Measurements from ENCODE around the gene OR2V1. TPM values are rescaled to one million over a fixed set of nuclear protein-coding genes. Genes with fewer than 3 reads are reported as not detected.
"Not testable (repeated sequence)": the region's sequence is repeated elsewhere in the genome, so short reads cannot be mapped to it uniquely, and the experiment has no call there.

The OR2V1 gene, protein sequence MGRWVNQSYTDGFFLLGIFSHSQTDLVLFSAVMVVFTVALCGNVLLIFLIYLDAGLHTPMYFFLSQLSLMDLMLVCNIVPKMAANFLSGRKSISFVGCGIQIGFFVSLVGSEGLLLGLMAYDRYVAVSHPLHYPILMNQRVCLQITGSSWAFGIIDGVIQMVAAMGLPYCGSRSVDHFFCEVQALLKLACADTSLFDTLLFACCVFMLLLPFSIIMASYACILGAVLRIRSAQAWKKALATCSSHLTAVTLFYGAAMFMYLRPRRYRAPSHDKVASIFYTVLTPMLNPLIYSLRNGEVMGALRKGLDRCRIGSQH
- total RNA-seq, result 0.05 TPM
- polyA plus RNA-seq, result 0.02 TPM
- long read RNA-seq, donor 1, result 0 reads
- long read RNA-seq, donor 2, result 0 reads
- long read RNA-seq, donor 3, result 0 reads
- long read RNA-seq, donor 4, result 0 reads
- long read RNA-seq, donor 5, result 0 reads
- long read RNA-seq, donor 6, result 0 reads
- long read RNA-seq, donor 7, result 0 reads
- long read RNA-seq, donor 8, result 0 reads
- long read RNA-seq, donor 9, result 0 reads
- long read RNA-seq, donor 10, result 0 reads

DNA sequence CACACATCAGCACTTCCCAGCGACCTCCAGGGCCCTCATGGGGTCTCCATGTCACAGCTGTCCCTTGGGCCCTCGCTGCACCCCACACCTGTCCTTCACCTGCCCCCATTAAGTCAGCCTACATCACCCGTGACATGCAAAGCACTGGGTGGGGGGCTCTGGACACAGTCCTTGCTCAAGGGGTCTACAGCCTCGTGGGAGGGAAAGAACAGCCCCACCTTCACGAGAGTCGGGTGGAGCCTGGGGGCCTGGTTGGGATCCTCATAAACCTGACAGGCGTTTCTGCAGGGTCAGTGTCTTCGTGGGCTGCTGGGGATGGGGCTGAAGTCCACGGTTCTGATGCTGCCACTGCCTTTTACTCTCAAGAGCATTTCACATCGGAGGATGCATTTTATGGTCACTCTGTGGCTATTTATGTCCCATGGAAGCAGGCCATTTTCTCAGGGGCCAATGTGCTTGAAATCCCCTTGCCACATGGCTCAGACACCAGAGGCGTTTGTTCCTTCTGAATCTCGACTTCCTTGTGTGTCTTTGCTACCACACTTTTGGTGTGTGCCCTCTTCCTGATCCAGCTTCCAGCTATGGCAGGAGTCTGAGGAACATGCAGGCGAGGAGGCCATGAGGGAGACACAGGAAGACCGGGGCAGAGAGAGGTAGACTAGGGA is at the start of gene OR2V1:
Gene OR2V1 (minus strand): TSS at position 338 of the 665 bp plus-strand sequence. CDS start 5,865 bp downstream, outside the sequence.
- Histone ChIP-seq H3K27ac (ENCODE audit: low read depth in 1 of 2, low read length in 1 of 2) (no peak within 1 kb of the TSS), H3K27me3 (ENCODE audit: control insufficient read depth in 2 of 2, insufficient read depth in 1 of 2, low read length in 1 of 2) (peaks cover 0 to 7% of the 10 kb centered on the region in 2 donors), H3K36me3 (ENCODE audit: control insufficient read depth in 2 of 2, insufficient read depth in 2 of 2, low read length in 1 of 2) (no peaks in the 10 kb centered on the region), H3K4me1 (ENCODE audit: control insufficient read depth in 2 of 2, insufficient read depth in 2 of 2, low read length in 2 of 2) (no peaks in the 10 kb centered on the region), H3K9me3 (ENCODE audit: control insufficient read depth in 2 of 2, insufficient read depth in 1 of 2, low read length in 1 of 2) (no peaks in the 10 kb centered on the region), H3K4me3 (ENCODE audit: low read length in 2 of 2) (no peak within 1 kb of the TSS)
- WGBS, result 81% methylated on average over 14 of the region's 14 CpGs
- DNase-seq (ENCODE audit: low read depth in 6 of 9, low spot score in 9 of 9), result no peak

DNA sequence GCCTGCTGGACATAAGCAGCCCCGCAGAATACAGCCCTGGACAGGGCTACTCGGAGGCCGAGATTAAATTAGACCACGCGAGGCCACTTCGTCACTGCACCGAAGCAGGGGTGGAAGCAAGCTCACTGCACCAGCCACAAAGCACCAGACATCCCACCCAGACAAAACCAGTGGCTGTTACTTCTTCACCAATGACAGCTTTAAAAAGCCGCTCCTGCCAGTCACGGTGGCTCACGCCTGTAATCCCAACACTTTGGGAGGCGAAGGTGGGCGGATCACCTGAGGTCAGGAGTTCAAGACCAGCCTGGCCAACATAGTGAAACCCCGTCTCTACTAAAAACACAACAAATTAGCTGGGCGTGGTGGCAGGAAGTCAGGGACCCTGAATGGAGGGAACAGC is 46.6 kb upstream of the OR2V1 start:
- H3K36me3 ChIP-seq (ENCODE audit: control insufficient read depth in 2 of 2, insufficient read depth in 2 of 2, low read length in 1 of 2); H3K27ac ChIP-seq (ENCODE audit: low read depth in 1 of 2, low read length in 1 of 2); H3K4me3 ChIP-seq (ENCODE audit: low read length in 2 of 2); H3K9me3 ChIP-seq (ENCODE audit: control insufficient read depth in 2 of 2, insufficient read depth in 1 of 2, low read length in 1 of 2); DNase-seq (ENCODE audit: low read depth in 6 of 9, low spot score in 9 of 9): not testable (repeated sequence)
- Histone ChIP-seq H3K4me1 (ENCODE audit: control insufficient read depth in 2 of 2, insufficient read depth in 2 of 2, low read length in 2 of 2) (peaks cover 0 to 12% of the 10 kb centered on the region in 2 donors), H3K27me3 (ENCODE audit: control insufficient read depth in 2 of 2, insufficient read depth in 1 of 2, low read length in 1 of 2) (peaks cover 24 to 74% of the 10 kb centered on the region in 2 donors)
- WGBS, result 78% methylated on average over 14 of the region's 14 CpGs

DNA sequence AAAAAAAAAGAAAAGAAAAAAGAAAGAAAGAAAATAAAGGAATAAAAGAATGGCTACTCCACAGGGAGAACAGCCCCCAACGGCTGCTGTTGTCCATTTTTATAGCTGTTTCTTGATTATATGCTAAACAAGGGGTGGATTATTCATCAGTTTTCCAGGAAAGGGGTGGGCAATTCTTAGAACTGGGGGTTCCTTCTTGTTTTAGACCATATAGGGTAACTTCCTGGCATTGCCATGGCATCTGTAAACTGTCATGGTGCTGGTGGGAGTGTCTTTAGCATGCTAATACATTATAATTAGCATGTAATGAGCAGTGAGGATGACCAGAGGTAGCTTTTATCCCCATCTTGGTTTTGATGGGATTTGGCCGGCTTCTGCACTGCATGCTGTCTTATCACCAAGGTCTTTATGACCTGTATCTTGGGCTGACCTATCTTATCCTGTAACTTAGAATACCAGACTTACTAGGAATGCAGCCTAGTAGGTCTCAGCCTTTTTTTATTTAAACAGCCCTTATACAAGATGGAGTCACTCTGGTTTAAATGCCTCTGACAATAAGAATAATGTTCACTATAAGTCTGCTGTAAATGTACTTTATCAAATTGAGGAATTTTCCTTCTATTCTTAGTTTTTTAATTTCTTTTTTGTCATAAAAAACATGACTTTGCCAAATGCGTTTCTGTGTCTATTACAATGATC is 45.4 kb upstream of the OR2V1 start:
- 78% methylated on average over 3 of the region's 3 CpGs for WGBS
- peaks cover 0 to 4% of the 10 kb centered on the region in 2 donors for H3K4me1 ChIP-seq (ENCODE audit: control insufficient read depth in 2 of 2, insufficient read depth in 2 of 2, low read length in 2 of 2)

DNA sequence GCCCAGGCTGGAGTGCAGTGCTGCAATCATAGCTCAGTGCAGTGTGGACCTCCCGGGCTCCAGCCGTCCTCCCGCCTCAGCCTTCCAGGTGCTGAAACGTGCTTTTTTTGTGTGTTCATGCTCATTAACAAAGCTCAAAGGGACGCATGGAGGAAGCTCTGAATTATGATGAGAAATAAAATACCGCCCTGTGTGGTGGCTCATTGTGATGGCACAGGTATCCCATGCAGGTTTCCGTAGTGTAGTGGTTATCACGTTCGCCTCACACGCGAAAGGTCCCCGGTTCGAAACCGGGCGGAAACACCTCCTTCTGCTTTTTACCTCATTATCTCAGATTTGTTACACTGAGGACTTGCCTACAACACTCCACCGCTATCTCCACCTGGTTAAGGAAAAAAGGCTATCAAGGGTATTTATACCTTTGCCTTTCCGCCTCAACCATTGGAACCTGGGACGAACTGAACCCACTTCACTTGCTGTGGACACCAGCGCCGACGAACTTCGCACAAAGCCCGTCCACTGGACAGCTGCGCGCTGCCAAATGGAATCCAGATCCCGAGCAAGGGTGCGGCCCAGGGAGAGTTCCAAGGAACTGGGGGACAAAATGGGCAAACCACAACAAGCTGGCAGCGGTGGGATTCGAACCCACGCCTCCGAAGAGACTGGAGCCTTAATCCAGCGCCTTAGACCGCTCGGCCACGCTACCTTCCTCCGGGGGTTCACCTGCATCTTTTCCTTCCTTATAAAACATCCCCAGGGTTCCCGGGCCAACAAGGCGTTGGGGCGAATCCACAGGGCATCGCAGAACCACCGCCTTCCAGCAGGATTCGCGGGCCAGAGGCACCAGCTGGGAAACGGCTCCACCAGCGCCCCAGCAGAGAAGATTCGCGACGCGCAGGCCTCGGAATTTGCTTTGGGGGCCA is 42.7 kb upstream of the OR2V1 start:
- WGBS, result 10% methylated on average over 50 of the region's 50 CpGs
- Histone ChIP-seq H3K4me1 (ENCODE audit: control insufficient read depth in 2 of 2, insufficient read depth in 2 of 2, low read length in 2 of 2) (peaks cover 0 to 10% of the 10 kb centered on the region in 2 donors), H3K27ac (ENCODE audit: low read depth in 1 of 2, low read length in 1 of 2) (no peak overlapping the region), H3K9me3 (ENCODE audit: control insufficient read depth in 2 of 2, insufficient read depth in 1 of 2, low read length in 1 of 2) (peaks cover 0 to 8% of the 10 kb centered on the region in 2 donors), H3K27me3 (ENCODE audit: control insufficient read depth in 2 of 2, insufficient read depth in 1 of 2, low read length in 1 of 2) (peaks cover 44 to 86% of the 10 kb centered on the region in 2 donors), H3K36me3 (ENCODE audit: control insufficient read depth in 2 of 2, insufficient read depth in 2 of 2, low read length in 1 of 2) (no peaks in the 10 kb centered on the region), H3K4me3 (ENCODE audit: low read length in 2 of 2) (no peak overlapping the region)
- peak in 2 of 9 donors; percentile 36 to 57 for DNase-seq (ENCODE audit: low read depth in 6 of 9, low spot score in 9 of 9)

More for the DNA sequence above, 45.4 kb upstream of the OR2V1 start:
- no peak for DNase-seq (ENCODE audit: low read depth in 6 of 9, low spot score in 9 of 9)
- peaks cover 0 to 8% of the 10 kb centered on the region in 2 donors for H3K9me3 ChIP-seq (ENCODE audit: control insufficient read depth in 2 of 2, insufficient read depth in 1 of 2, low read length in 1 of 2)
- peaks cover 27 to 74% of the 10 kb centered on the region in 2 donors for H3K27me3 ChIP-seq (ENCODE audit: control insufficient read depth in 2 of 2, insufficient read depth in 1 of 2, low read length in 1 of 2)
- no peaks in the 10 kb centered on the region for H3K36me3 ChIP-seq (ENCODE audit: control insufficient read depth in 2 of 2, insufficient read depth in 2 of 2, low read length in 1 of 2)
- no peak overlapping the region for H3K27ac ChIP-seq (ENCODE audit: low read depth in 1 of 2, low read length in 1 of 2)
- no peak overlapping the region for H3K4me3 ChIP-seq (ENCODE audit: low read length in 2 of 2)

DNA sequence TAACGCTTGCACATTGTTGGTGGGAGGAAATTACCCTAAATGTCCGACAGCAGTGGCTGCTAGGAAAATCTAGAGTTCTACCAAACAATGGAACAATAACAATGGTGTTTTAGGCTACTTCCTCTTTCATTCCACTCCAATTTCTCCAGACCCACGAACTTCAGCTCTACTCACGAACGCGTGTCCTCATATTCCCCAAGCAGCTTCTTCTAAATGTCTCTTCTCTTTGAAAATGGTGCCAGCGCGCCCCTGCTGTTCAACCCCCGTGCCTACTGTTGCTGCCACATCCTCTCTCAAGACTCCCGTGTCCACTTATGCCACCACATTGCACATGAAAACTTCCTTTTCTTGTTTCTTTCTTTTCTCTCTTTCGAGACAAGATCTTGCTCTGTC is 42.1 kb upstream of the OR2V1 start:
- 4% methylated on average over 11 of the region's 11 CpGs for WGBS
- DNase-seq (ENCODE audit: low read depth in 6 of 9, low spot score in 9 of 9), result peak in 1 of 9 donors; percentile 66
- Histone ChIP-seq H3K4me3 (ENCODE audit: low read length in 2 of 2) (no peak overlapping the region), H3K9me3 (ENCODE audit: control insufficient read depth in 2 of 2, insufficient read depth in 1 of 2, low read length in 1 of 2) (peaks cover 0 to 8% of the 10 kb centered on the region in 2 donors), H3K27ac (ENCODE audit: low read depth in 1 of 2, low read length in 1 of 2) (no peak overlapping the region), H3K27me3 (ENCODE audit: control insufficient read depth in 2 of 2, insufficient read depth in 1 of 2, low read length in 1 of 2) (peaks cover 44 to 93% of the 10 kb centered on the region in 2 donors), H3K36me3 (ENCODE audit: control insufficient read depth in 2 of 2, insufficient read depth in 2 of 2, low read length in 1 of 2) (no peaks in the 10 kb centered on the region), H3K4me1 (ENCODE audit: control insufficient read depth in 2 of 2, insufficient read depth in 2 of 2, low read length in 2 of 2) (peaks cover 0 to 10% of the 10 kb centered on the region in 2 donors)

DNA sequence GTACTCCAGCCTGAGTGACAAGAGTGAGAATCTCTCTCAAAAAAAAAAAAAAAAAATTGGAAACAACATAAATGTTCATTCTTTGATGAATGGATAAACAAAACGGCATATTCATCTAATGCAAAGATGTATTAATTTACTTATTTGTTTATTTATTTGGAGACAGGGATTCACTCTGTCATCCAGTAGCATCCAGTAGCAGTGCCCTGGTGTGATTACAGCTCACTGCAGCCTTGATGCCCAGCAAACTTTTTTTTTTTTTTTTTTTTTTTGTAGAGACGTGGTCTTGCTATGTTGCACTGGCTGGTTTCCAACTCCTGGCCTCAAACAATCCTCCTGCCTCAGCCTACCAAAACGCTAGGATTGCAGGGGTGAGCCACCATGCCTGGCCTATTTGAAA is 40.8 kb upstream of the OR2V1 start:
- no peak for DNase-seq (ENCODE audit: low read depth in 6 of 9, low spot score in 9 of 9)
- 72% methylated on average over 3 of the region's 3 CpGs for WGBS
- Histone ChIP-seq H3K9me3 (ENCODE audit: control insufficient read depth in 2 of 2, insufficient read depth in 1 of 2, low read length in 1 of 2) (peaks cover 0 to 8% of the 10 kb centered on the region in 2 donors), H3K36me3 (ENCODE audit: control insufficient read depth in 2 of 2, insufficient read depth in 2 of 2, low read length in 1 of 2) (no peaks in the 10 kb centered on the region), H3K4me1 (ENCODE audit: control insufficient read depth in 2 of 2, insufficient read depth in 2 of 2, low read length in 2 of 2) (peaks cover 0 to 10% of the 10 kb centered on the region in 2 donors), H3K27me3 (ENCODE audit: control insufficient read depth in 2 of 2, insufficient read depth in 1 of 2, low read length in 1 of 2) (peaks cover 41 to 93% of the 10 kb centered on the region in 2 donors), H3K27ac (ENCODE audit: low read depth in 1 of 2, low read length in 1 of 2) (no peak overlapping the region), H3K4me3 (ENCODE audit: low read length in 2 of 2) (no peak overlapping the region)

DNA sequence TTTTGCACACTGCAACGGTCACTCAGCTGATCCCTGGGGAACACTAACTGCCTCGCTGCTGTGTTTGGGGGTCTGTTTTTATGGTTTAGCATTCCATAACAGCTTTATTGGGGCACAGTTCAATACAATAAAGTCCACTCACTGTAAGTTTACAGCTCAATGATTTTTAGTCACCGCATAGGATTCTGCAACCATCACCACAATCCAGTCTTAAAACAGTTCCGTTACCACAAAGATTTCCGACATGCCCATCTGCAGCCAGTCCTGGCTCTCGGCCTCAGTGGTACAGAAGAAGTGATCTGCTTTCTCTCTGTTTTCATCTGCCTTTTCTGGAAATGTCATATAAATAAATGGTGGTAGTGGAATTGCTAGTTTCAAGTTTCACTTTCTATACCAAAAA is 40.0 kb upstream of the OR2V1 start:
- H3K4me1 ChIP-seq (ENCODE audit: control insufficient read depth in 2 of 2, insufficient read depth in 2 of 2, low read length in 2 of 2), result peaks cover 0 to 10% of the 10 kb centered on the region in 2 donors
- no peaks in the 10 kb centered on the region for H3K36me3 ChIP-seq (ENCODE audit: control insufficient read depth in 2 of 2, insufficient read depth in 2 of 2, low read length in 1 of 2)
- H3K27me3 ChIP-seq (ENCODE audit: control insufficient read depth in 2 of 2, insufficient read depth in 1 of 2, low read length in 1 of 2), result peaks cover 41 to 97% of the 10 kb centered on the region in 2 donors
- H3K27ac ChIP-seq (ENCODE audit: low read depth in 1 of 2, low read length in 1 of 2), result no peak overlapping the region
- 71% methylated on average over 6 of the region's 6 CpGs for WGBS
- no peak overlapping the region for H3K4me3 ChIP-seq (ENCODE audit: low read length in 2 of 2)
- no peak for DNase-seq (ENCODE audit: low read depth in 6 of 9, low spot score in 9 of 9)
- H3K9me3 ChIP-seq (ENCODE audit: control insufficient read depth in 2 of 2, insufficient read depth in 1 of 2, low read length in 1 of 2), result peaks cover 0 to 8% of the 10 kb centered on the region in 2 donors

DNA sequence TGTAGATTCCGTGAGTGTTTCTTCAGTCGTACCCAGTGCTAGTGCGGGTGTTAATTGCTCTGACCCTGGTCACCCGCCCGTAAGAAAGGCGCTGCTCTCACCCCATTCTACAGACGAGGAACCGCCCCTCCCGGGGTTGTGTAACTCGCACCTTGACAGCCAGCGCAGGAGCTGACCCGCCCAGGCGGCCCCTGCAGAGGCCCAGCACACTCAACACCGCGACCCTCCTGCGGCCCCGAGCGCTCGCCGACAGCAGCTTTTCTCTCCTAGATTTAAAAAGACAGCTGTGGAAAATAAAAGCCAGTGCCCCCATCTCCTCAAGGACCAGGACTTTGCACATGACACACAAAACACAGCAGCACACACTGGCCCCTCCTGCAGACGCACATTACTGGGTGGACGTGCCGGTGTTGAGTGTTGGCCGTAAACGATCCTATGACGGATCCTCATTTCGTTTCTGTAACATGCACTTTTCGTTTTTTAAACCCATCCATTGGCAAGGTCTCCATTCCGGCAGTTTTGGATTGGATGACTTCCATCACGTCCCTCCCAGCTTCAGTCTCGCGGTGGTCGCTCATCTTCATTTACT is 39.4 kb upstream of the OR2V1 start:
- Histone ChIP-seq H3K4me3 (ENCODE audit: low read length in 2 of 2) (no peak overlapping the region), H3K4me1 (ENCODE audit: control insufficient read depth in 2 of 2, insufficient read depth in 2 of 2, low read length in 2 of 2) (peaks cover 0 to 10% of the 10 kb centered on the region in 2 donors), H3K36me3 (ENCODE audit: control insufficient read depth in 2 of 2, insufficient read depth in 2 of 2, low read length in 1 of 2) (no peaks in the 10 kb centered on the region), H3K9me3 (ENCODE audit: control insufficient read depth in 2 of 2, insufficient read depth in 1 of 2, low read length in 1 of 2) (peaks cover 0 to 8% of the 10 kb centered on the region in 2 donors), H3K27me3 (ENCODE audit: control insufficient read depth in 2 of 2, insufficient read depth in 1 of 2, low read length in 1 of 2) (peaks cover 41 to 98% of the 10 kb centered on the region in 2 donors), H3K27ac (ENCODE audit: low read depth in 1 of 2, low read length in 1 of 2) (no peak overlapping the region)
- no peak for DNase-seq (ENCODE audit: low read depth in 6 of 9, low spot score in 9 of 9)
- WGBS, result 27% methylated on average over 33 of the region's 33 CpGs

Measured in thymus (tissue), 14 donors.